Activated CD8-positive, alpha-beta memory T cell treated with anti-CD3 and anti-CD28 coated beads, Interleukin-2, amount 50 U/mL, for 1 hour (primary cell): ENCODE results near the gene SGO1.

Source experiments
- DNase-seq: peaks from one replicate; pipeline ENCODE4 v3.0.0-alpha.2; 2020; ENCODE audit errors: extremely low read depth

SGO1 gene

DNA sequence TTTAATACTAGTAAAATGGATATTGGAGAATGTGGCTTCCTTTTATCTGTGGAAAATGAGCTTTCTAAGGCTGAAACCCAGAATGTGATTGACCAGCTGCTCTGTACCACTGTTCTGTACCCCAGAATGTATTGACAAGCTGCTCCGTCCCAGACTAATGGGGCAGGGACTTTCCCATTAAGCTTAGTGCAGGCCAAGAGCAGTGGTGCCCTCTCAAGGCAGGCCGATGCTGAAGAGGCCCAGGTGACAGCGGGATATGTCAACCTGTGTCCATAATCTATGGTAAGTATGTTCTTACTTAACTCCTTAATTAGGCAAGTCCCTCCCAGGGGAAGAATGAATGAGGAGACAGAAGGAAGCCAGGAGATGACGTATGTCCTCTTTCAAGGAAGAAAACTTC lies 31.1 kb downstream of the SGO1 start:
- no peak for DNase-seq

DNA sequence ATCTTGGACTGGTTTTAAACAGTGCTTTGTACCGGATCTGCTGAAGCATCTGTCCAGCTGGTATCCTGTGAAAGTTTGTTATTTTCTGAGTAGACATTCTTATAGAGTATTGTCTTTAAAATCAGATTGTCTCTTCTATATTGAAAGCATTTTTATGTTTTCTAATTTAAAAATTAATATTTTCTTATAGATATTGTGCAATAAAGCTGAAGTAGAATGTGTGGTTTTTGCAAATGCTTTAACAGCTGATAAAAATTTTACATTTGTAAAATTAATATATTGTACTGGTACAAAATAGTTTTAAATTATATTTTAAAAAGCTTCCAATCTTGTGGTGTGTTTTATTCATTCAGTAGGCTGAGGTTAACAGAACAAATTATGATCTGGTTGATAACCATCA lies 31.9 kb downstream of the SGO1 start:
- DNase-seq = no peak

DNA sequence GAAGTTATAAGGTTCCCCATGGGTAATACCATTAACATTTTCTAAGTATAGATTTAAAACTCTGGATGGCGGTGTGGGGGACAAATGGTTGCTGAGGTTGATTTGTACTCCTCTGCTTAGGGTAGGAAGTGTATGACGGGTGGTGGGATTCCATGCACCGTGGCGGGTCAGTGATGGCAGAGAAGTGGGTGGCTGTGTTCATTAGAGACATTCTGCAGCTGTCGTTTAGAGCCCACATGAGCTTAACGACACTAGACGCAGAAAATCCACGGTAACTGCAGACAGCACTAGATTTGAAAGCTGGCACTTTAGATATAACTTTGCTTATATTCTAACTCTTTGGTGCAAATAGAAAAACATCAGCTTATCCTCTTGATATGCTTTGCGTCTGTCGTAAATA lies 37.5 kb downstream of the SGO1 start:
- no peak for DNase-seq

DNA sequence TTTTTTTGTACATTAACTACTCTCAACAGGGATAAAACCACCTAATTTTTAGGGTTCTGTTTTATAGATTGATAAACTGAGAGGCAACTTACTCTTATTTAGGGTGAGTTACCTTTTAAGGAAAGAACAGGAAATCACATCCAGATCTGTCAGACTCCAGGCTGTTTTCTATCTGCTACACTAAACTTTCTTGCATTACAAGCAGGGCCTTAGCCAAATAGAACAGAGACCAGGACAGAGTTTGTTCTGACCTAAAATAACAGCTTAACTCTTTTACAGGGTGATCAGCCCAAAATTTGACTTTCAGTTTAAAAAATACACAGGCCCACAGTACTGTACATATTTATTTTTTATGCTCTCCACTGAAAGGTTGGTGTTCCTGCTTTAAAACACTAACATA lies 38.6 kb downstream of the SGO1 start:
- DNase-seq = no peak

DNA sequence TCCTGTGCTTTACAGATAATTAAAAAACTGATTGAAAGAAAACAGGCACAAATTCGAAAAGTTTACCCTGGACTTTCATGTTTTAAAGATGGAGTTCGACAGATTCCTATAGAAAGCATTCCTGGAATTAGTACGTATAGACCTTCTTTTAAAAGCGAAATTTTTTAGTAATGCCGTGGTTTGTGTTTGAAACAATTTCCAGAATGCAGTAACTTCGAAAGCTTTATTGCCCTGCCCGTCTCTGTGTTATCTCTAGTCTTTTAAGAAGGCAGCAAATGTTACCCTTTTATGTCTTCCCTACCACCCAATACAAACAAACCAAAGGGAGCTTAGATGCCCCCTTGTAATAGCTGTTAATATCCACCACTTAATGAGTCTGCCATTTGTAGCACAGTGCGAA lies 39.7 kb downstream of the SGO1 start:
- DNase-seq = no peak

DNA sequence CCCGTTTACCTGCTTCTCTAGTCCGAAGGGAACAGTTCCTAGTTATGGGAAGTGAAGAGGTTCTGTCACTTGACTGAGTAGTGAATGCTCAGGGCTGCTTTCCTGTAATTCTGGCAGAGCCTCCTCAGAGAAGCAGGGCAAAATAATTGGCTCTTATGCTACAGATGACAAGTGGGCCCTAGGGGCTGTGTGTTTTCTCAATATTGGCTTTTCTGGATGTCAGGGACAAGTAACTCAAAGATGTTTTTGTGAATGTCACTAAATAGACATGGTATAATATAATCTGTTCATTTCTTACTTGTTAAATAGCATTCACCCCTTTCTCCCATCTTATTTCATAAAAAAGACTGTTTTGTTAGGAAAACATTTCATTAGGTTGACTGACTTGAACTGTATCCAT lies 40.1 kb downstream of the SGO1 start:
- no peak for DNase-seq

DNA sequence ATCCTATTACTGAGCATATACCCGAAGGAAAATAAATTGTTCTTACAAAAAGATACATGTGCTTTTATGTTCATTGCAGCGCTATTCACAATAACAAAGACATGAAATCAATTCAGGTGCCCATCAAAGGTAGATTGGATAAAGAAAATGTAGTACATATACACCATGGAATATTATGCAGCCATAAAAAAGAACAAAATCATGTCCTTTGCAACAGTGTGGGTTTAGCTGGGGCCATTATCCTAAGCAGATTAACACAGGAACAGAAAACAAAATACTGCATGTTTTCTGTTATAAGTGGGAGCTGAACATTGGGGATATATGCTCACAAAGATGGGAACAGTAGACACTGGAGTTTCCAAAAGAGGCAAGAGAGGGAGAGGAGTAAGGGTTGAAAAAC lies 42.5 kb downstream of the SGO1 start:
- DNase-seq = no peak

DNA sequence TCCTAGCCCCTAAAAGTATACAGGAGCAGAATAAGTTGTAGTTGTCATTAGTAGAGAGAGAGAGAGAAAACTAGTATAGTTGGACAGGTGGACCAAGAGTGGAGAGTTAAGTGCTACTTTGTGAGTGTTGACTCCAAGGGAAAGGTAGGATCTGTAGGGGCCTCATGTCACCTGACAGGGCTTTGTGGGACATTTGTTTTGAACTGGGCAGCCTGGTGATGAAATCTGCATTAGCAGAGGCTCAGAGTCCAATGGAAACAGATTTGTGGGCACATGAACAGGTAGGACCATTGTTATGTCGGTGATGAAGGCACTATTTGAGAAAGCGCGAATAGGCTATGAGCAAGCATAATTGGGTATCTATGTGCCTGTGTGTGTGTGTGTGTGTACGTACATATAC lies 43.5 kb downstream of the SGO1 start:
- DNase-seq = no peak

DNA sequence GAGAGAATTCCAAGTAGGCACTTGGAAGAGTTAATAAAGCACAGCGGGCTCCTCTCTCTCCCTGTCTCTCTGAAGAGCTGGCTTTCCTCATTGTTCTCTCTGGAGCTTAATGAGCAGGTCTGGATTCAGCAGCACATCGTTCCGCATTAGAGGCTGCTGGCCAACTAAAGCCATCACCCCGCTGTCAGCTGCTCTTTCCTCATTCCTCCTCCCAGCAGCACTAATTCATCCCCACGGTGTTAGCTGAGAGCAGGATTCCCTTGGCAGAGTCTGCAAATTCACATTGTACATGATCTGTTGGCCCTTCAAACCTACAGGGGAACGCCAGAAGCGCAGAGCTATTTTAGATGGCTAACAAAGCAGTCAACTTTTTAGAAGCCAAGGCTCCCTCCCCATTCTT lies 44.2 kb downstream of the SGO1 start:
- no peak for DNase-seq

DNA sequence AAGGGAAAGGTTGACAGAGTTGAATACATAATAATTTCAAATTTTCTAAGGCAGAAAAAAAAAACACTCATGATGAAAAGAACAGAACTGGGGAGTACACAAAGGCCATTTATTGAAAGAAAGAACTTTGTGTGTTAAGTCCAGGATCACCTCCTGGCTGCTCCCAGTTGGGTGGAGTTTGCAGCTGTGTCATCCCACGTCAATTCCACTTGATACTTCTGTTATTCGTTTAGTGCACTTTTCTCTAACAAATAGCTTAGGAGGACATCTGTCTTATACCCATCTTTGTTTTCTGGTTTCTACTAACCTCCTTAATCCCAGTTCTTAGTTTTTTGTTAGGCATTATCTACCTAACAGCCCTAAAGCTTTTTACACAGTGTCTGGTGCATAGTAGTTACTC lies 44.7 kb downstream of the SGO1 start:
- DNase-seq = no peak

DNA sequence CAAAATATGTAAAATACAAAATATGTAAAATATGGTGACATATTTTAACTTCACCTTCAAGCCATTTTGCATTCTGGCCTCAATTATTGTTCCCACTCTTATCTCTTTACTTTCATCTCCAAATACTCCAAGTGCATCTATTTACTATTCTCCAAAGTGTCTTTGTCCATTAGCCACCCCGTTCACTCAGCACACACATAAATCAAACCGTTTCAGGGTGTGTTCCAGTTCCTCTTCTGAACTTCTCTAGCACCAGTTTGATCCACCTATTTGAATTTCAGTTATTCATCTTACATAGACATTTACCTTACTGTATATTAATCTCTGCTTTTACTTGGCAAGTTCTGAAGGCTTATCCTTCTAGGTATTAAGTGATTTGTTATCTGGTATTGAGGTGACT lies 45.1 kb downstream of the SGO1 start:
- no peak for DNase-seq

DNA sequence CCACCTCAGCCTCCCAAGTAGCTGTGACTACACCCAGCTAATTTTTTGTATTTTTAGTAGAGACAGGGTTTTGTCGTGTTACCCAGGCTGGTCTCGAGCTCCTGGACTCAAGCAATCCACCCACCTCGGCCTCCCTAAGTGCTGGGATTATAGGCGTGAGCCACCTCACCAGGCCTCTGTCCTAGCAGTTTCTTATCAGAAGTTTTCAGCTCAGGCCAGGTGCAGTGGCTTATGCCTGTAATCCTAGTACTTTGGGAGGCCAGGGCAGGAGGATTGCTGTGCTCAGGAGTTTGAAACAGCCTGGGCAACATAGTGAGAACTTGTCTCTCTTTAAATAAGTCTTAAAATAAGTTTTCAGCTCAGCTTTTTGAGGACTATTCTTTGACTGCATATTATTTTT lies 48.4 kb downstream of the SGO1 start:
- DNase-seq = no peak

DNA sequence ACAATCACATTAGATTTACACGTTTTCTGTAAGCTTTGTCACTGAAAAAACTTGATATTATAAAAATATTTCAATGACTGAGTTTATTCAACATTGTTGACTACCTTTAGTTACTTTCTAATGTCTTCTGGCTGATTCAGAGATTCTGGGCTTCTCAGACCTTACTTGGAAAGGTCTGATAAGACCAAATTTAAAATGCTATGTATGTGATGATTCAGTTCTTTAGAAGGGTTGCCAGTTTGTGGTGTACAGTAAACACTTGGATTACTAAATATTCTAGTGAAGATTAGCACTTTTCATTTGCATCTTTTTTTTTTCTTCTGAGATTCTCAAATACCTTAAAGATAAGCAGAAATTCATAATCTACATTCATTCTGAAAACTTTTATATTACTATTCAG lies 49.8 kb downstream of the SGO1 start:
- DNase-seq = no peak

DNA sequence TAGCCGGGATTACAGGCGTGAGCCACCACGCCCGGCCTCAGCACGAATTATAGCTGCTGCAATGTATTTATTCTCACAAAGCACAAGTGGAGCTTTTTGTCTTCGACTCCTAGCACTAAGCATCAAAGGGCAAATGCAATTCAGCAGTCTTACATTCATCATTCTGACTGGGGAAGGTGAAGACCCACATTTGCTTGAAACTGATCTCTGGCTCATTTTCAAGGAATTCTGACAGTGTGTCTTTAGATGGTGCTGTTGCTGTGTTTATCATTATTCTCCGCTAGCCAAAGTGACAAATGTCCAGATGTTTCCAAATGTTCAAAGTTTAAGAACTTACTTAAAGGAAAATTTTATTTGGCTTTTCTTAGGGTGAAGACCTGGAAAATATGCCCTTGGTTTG lies 55.9 kb downstream of the SGO1 start:
- no peak for DNase-seq

DNA sequence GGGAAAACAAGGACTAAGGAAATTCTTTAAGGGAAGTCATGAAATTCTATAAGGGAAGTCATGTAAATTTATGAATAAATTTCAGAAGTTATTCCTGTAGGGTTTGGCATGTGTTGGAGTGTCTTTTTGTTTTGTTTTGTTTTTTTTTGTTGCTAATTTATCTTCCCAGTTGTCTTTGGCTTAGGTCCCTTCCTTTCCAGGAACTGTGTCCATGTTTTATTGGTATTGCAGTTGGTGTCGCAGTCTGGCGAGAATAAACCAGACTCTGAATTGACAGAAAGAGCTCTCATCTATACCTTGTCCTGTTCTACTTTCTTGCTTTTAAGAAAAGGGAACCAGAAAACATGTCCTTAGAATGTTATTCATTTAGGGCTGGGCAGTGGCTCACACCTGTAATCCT lies 57.6 kb downstream of the SGO1 start:
- no peak for DNase-seq

DNA sequence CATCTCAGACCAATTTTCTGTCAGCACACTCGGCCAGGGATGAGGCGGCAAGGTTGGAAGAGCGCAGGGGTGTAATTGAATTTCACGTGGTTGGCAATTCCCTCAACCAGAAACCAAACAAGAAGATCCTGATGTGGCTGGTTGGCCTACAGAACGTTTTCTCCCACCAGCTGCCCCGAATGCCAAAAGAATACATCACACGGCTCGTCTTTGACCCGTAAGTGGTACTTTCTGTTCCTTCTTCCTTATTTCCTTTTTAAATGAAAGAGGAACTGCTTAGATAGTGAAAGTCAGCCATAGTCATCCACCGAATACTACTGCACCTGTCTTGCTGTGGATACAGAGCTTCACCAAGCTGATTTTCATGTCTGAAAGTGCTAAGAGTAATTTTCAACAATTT lies 60.1 kb downstream of the SGO1 start:
- no peak for DNase-seq

DNA sequence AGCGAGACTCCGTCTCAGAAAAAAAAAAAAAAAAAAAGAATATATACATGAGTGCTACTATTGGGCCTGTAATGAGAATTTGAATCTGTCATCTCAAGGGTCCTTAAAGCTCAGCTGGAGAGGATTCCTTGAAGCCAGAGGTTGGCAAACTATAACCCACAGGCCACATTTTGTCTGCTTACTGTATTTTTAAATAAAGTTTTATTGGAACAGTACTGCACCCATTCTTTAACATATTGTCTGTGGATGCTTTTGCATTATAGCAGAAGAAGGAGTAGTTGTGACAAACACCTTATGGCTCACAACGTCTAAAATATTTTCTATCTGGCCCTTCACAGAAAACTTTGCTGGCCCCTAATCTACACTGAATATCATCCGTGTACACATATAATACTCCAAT lies 60.7 kb downstream of the SGO1 start:
- DNase-seq = no peak

DNA sequence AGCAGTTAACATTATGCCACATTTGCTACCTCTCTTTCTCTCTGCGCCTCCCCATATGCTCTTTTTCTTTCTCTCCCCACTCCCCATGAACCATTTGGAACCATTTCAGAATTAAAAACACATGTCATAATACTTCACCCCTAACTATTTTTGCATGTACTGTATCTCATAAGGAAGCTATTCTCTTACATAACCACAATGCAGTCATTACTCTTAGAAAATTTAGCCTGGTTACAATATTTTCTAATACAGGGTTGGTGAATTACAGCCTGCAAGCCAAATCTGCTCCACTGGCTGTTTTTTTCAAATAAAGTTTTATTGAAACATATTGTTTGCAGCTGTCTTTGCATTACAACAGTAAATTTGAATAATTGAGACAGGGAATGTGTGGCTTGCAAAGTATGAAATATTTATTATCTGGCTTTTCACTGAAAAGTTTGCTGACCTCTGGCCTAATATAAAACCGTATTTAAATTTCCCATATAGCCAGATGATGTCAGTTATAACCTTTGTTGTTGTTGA lies 62.8 kb downstream of the SGO1 start:
- no peak for DNase-seq

DNA sequence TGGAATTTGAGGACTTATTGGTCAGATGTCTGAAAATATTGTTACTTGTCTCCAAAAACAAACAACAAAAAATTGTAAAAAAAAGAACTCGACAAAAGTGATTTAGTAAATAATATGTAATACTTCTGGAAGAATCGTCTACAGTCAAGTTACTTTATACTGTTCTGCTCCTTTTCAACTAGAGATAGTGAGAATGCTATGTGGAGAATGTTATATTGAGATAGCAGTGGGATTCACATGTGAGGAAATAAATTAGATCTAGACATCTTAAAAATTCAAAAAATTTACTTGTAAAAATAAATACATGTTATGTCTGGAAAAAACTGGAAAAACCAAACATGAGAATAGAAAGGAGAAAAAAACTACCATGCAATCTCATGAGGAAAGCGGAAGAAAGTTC lies 64.9 kb downstream of the SGO1 start:
- no peak for DNase-seq
